BLaER1 (cell line): Measurements from ENCODE around the gene LRIG1.

Source experiments
- H3K27ac ChIP-seq: shearing (Covaris generic); formaldehyde crosslinking; 2 replicates; pipeline ENCODE4 v1.8.1; 2022
- H3K27me3 ChIP-seq: shearing (Covaris generic); formaldehyde crosslinking; 2 replicates; pipeline ENCODE4 v1.8.1; 2022
- H3K36me3 ChIP-seq: shearing (Covaris generic); formaldehyde crosslinking; 2 replicates; pipeline ENCODE4 v1.8.1; 2022
- H3K4me1 ChIP-seq: shearing (Covaris generic); formaldehyde crosslinking; 2 replicates; pipeline ENCODE4 v1.8.1; 2022
- H3K4me2 ChIP-seq: shearing (Covaris generic); formaldehyde crosslinking; 2 replicates; pipeline ENCODE4 v1.8.1; 2022
- H3K4me3 ChIP-seq: shearing (Covaris generic); formaldehyde crosslinking; 2 replicates; pipeline ENCODE4 v1.8.1; 2022
- H3K9ac ChIP-seq: shearing (Covaris generic); formaldehyde crosslinking; 2 replicates; pipeline ENCODE4 v1.8.1; 2022
- H3K9me3 ChIP-seq: shearing (Covaris generic); formaldehyde crosslinking; 2 replicates; pipeline ENCODE4 v1.8.1; 2022
- H4K20me1 ChIP-seq: shearing (Covaris generic); formaldehyde crosslinking; 2 replicates; pipeline ENCODE4 v1.8.1; 2022
- Cebpa-rat ChIP-seq: shearing (Covaris generic); IDR thresholded peaks from 2 replicates; pipeline ENCODE4 v1.8.1; 2022

Gene LRIG1

GRCh38 chr3:66483409-66483906 lies 17.4 kb downstream of the LRIG1 start:
- peaks cover 100% of the 10 kb centered on the region for H3K4me1 ChIP-seq
- no peak for TF ChIP-seq Cebpa-rat
- peak overlapping the region; percentile 80 for H3K4me2 ChIP-seq
- H3K9me3 ChIP-seq, result peaks cover 8% of the 10 kb centered on the region; the same call in 1 of the 2 replicates
- H4K20me1 ChIP-seq, result peaks cover 7% of the 10 kb centered on the region; the same call in 1 of the 2 replicates
- H3K27me3 ChIP-seq, result no peaks in the 10 kb centered on the region
- H3K9ac ChIP-seq, result peak overlapping the region; percentile 72
- peaks cover 11% of the 10 kb centered on the region; the same call in 1 of the 2 replicates for H3K36me3 ChIP-seq
- peak overlapping the region; percentile 79 for H3K27ac ChIP-seq
- H3K4me3 ChIP-seq, result peak overlapping the region; percentile 45

GRCh38 chr3:66483006-66483405 lies 17.8 kb downstream of the LRIG1 start:
- no peaks in the 10 kb centered on the region for H3K27me3 ChIP-seq
- peaks cover 8% of the 10 kb centered on the region; the same call in 1 of the 2 replicates for H3K9me3 ChIP-seq
- peaks cover 100% of the 10 kb centered on the region for H3K4me1 ChIP-seq
- peaks cover 11% of the 10 kb centered on the region; the same call in 1 of the 2 replicates for H3K36me3 ChIP-seq
- H3K27ac ChIP-seq, result peak overlapping the region; percentile 79
- peaks cover 12% of the 10 kb centered on the region for H4K20me1 ChIP-seq
- H3K4me2 ChIP-seq, result peak overlapping the region; percentile 80
- H3K9ac ChIP-seq, result peak overlapping the region; percentile 72
- no peak for TF ChIP-seq Cebpa-rat
- H3K4me3 ChIP-seq, result peak overlapping the region; percentile 45

- Histone ChIP-seq H3K36me3 (peaks cover 11% of the 10 kb centered on the region; the same call in 1 of the 2 replicates), H3K9me3 (peaks cover 8% of the 10 kb centered on the region; the same call in 1 of the 2 replicates), H3K4me3 (peak overlapping the region; percentile 39), H3K4me2 (peak overlapping the region; percentile 80), H3K9ac (peak overlapping the region; percentile 72), H4K20me1 (peaks cover 22% of the 10 kb centered on the region), H3K27me3 (no peaks in the 10 kb centered on the region), H3K4me1 (peaks cover 100% of the 10 kb centered on the region), H3K27ac (peak overlapping the region; percentile 79)
- no peak for TF ChIP-seq Cebpa-rat
Observed at GRCh38 chr3:66482018-66482404, 18.8 kb downstream of the LRIG1 start.

- peak overlapping the region; percentile 39 for H3K4me3 ChIP-seq
- peaks cover 100% of the 10 kb centered on the region for H3K4me1 ChIP-seq
- H3K9ac ChIP-seq, result peak overlapping the region; percentile 72
- TF ChIP-seq Cebpa-rat, result no peak
- H3K27ac ChIP-seq, result peak overlapping the region; percentile 79
- H3K9me3 ChIP-seq, result peaks cover 8% of the 10 kb centered on the region; the same call in 1 of the 2 replicates
- H3K27me3 ChIP-seq, result no peaks in the 10 kb centered on the region
- H3K4me2 ChIP-seq, result peak overlapping the region; percentile 80
- H4K20me1 ChIP-seq, result peaks cover 28% of the 10 kb centered on the region
- peaks cover 11% of the 10 kb centered on the region; the same call in 1 of the 2 replicates for H3K36me3 ChIP-seq
Observed at GRCh38 chr3:66481071-66482017, 19.5 kb downstream of the LRIG1 start.

GRCh38 chr3:66480666-66481065 lies 20.2 kb downstream of the LRIG1 start:
- H3K4me2 ChIP-seq, result peak overlapping the region; percentile 80
- H3K4me3 ChIP-seq, result peak overlapping the region; percentile 39; the same call in 1 of the 2 replicates
- peak overlapping the region; percentile 79 for H3K27ac ChIP-seq
- H3K36me3 ChIP-seq, result peaks cover 11% of the 10 kb centered on the region; the same call in 1 of the 2 replicates
- TF ChIP-seq Cebpa-rat, result no peak
- no peaks in the 10 kb centered on the region for H3K27me3 ChIP-seq
- peaks cover 34% of the 10 kb centered on the region for H4K20me1 ChIP-seq
- H3K9ac ChIP-seq, result peak overlapping the region; percentile 72; the same call in 1 of the 2 replicates
- peaks cover 8% of the 10 kb centered on the region; the same call in 1 of the 2 replicates for H3K9me3 ChIP-seq
- H3K4me1 ChIP-seq, result peaks cover 100% of the 10 kb centered on the region

- Histone ChIP-seq H3K27ac (peak overlapping the region; percentile 79), H3K4me1 (peaks cover 100% of the 10 kb centered on the region), H3K4me2 (peak overlapping the region; percentile 80), H3K9me3 (peaks cover 8% of the 10 kb centered on the region; the same call in 1 of the 2 replicates), H3K9ac (no peak overlapping the region), H3K27me3 (no peaks in the 10 kb centered on the region), H3K36me3 (peaks cover 11% of the 10 kb centered on the region; the same call in 1 of the 2 replicates), H4K20me1 (peaks cover 46% of the 10 kb centered on the region), H3K4me3 (peak overlapping the region; percentile 17; the same call in 1 of the 2 replicates)
- no peak for TF ChIP-seq Cebpa-rat
Observed at GRCh38 chr3:66479532-66479947, 21.3 kb downstream of the LRIG1 start.

GRCh38 chr3:66478960-66479359 lies 21.9 kb downstream of the LRIG1 start:
- H3K9me3 ChIP-seq, result peaks cover 8% of the 10 kb centered on the region; the same call in 1 of the 2 replicates
- no peak overlapping the region for H3K4me3 ChIP-seq
- no peak overlapping the region for H3K9ac ChIP-seq
- H3K4me1 ChIP-seq, result peaks cover 100% of the 10 kb centered on the region
- peak overlapping the region; percentile 80 for H3K4me2 ChIP-seq
- H3K36me3 ChIP-seq, result peaks cover 11% of the 10 kb centered on the region; the same call in 1 of the 2 replicates
- H3K27ac ChIP-seq, result peak overlapping the region; percentile 79
- H4K20me1 ChIP-seq, result peaks cover 52% of the 10 kb centered on the region
- no peaks in the 10 kb centered on the region for H3K27me3 ChIP-seq
- TF ChIP-seq Cebpa-rat, result no peak

GRCh38 chr3:66477856-66478255 lies 23.0 kb downstream of the LRIG1 start:
- Histone ChIP-seq H3K4me1 (peaks cover 100% of the 10 kb centered on the region), H3K9me3 (peaks cover 8% of the 10 kb centered on the region; the same call in 1 of the 2 replicates), H3K4me2 (peak overlapping the region; percentile 80), H3K27ac (no peak overlapping the region; the same call in 1 of the 2 replicates), H3K4me3 (no peak overlapping the region), H4K20me1 (peaks cover 63% of the 10 kb centered on the region), H3K27me3 (no peaks in the 10 kb centered on the region), H3K9ac (no peak overlapping the region; the same call in 1 of the 2 replicates), H3K36me3 (peaks cover 11% of the 10 kb centered on the region; the same call in 1 of the 2 replicates)
- TF ChIP-seq Cebpa-rat, result no peak

GRCh38 chr3:66476852-66477381 lies 23.9 kb downstream of the LRIG1 start:
- Histone ChIP-seq H3K9me3 (peaks cover 8% of the 10 kb centered on the region; the same call in 1 of the 2 replicates), H3K4me1 (peaks cover 100% of the 10 kb centered on the region), H3K4me2 (peak overlapping the region; percentile 80), H3K9ac (peak overlapping the region; percentile 36; the same call in 1 of the 2 replicates), H3K27me3 (no peaks in the 10 kb centered on the region), H3K36me3 (peaks cover 11% of the 10 kb centered on the region; the same call in 1 of the 2 replicates), H3K4me3 (no peak overlapping the region), H3K27ac (peak overlapping the region; percentile 64), H4K20me1 (peaks cover 71% of the 10 kb centered on the region)
- no peak for TF ChIP-seq Cebpa-rat
